Activated naive CD8-positive, alpha-beta T cell treated with anti-CD3 and anti-CD28 coated beads, Interleukin-2, amount 10 ng/mL, durations not matched to agents 7 days and 5 days (primary cell): ENCODE measurements around the gene ETV7. TPM values are rescaled to one million over a fixed set of nuclear protein-coding genes. Genes with fewer than 3 reads are reported as not detected.
A peak's percentile ranks its signal among the peaks of the same experiment; 100 is the strongest.
"Not testable (repeated sequence)": the region's sequence is repeated elsewhere in the genome, so short reads cannot be mapped to it uniquely, and the experiment has no call there.

Experiments used
- ATAC-seq: fragments of 150-1000 bp; cut with Tn5 transposase; one replicate; pipeline ENCODE4 v1.10.0; 2021; ENCODE audit warnings: low read depth, moderate library complexity
- POLR2A ChIA-PET: fragments of 350-600 bp; sonication (Branson Sonifier 250); formaldehyde crosslinking; loops from one replicate; lab custom pipeline; 2021; ENCODE audit warnings: antibody characterized with exemption; lab: Charles Lee
- DNase-seq: peaks from one replicate; pipeline ENCODE4 v3.0.0; 2021
- H3K27ac Mint-ChIP-seq: one replicate; pipeline ENCODE4 v1.8.0; 2022; ENCODE audit warnings: mild to moderate bottlenecking, mixed read lengths
- H3K27me3 Mint-ChIP-seq: one replicate; pipeline ENCODE4 v1.8.0; 2022; ENCODE audit warnings: mild to moderate bottlenecking, moderate library complexity, mixed read lengths
- H3K36me3 Mint-ChIP-seq: one replicate; pipeline ENCODE4 v1.8.0; 2021; ENCODE audit warnings: mild to moderate bottlenecking, mixed read lengths
- H3K4me1 Mint-ChIP-seq: one replicate; pipeline ENCODE4 v1.8.0; 2021; ENCODE audit warnings: mixed read lengths
- H3K4me3 Mint-ChIP-seq: one replicate; pipeline ENCODE4 v1.8.0; 2022; ENCODE audit warnings: mild to moderate bottlenecking, moderate library complexity, mixed read lengths
- H3K9me3 Mint-ChIP-seq: one replicate; pipeline ENCODE4 v1.8.0; 2021; ENCODE audit warnings: mixed read lengths
- total RNA-seq, 2 experiments: library from RNA; stranded (reverse); gene quantifications; one replicate each; pipeline ENCODE4 v1.2.3, GENCODE V29; 2021

Gene ETV7
- total RNA-seq, 2 experiments from 2014 or later = 8.7 to 9.8 TPM

- no peak overlapping the region for H3K4me3 Mint-ChIP-seq
- H3K4me1 Mint-ChIP-seq = peaks cover 2% of the 10 kb centered on the region
- POLR2A ChIA-PET = no interaction called here
- H3K36me3 Mint-ChIP-seq = peaks cover 2% of the 10 kb centered on the region
- H3K27ac Mint-ChIP-seq = no peak overlapping the region
- ATAC-seq (no peak), DNase-seq (no peak)
- peaks cover 4% of the 10 kb centered on the region for H3K9me3 Mint-ChIP-seq
- peaks cover 5% of the 10 kb centered on the region for H3K27me3 Mint-ChIP-seq
These were observed 26.3 kb upstream of the ETV7 start for GRCh38 chr6:36413489-36414480.

- ATAC-seq, H3K4me3 Mint-ChIP-seq, H3K9me3 Mint-ChIP-seq, H3K27ac Mint-ChIP-seq, H3K36me3 Mint-ChIP-seq, H3K4me1 Mint-ChIP-seq, DNase-seq, POLR2A ChIA-PET: not testable (repeated sequence)
- peaks cover 19% of the 10 kb centered on the region for H3K27me3 Mint-ChIP-seq
These were observed 22.2 kb upstream of the ETV7 start for GRCh38 chr6:36409718-36410117.

GRCh38 chr6:36404164-36404563 lies 16.7 kb upstream of the ETV7 start:
- H3K4me1 Mint-ChIP-seq = peaks cover 1% of the 10 kb centered on the region
- H3K27me3 Mint-ChIP-seq = peaks cover 30% of the 10 kb centered on the region
- H3K36me3 Mint-ChIP-seq = no peaks in the 10 kb centered on the region
- no peak for ATAC-seq
- POLR2A ChIA-PET = interaction anchor here (0.5 kb wide), 1 partner anchor 523 kb away, joined by 3 read pairs; no protein-coding TSS in a partner anchor
- no peak overlapping the region for H3K4me3 Mint-ChIP-seq
- no peak overlapping the region for H3K27ac Mint-ChIP-seq
- DNase-seq = no peak
- H3K9me3 Mint-ChIP-seq = no peaks in the 10 kb centered on the region

- Mint-ChIP-seq H3K4me3 (no peak overlapping the region), H3K36me3 (no peaks in the 10 kb centered on the region), H3K27ac (no peak overlapping the region)
These were observed 15.0 kb upstream of the ETV7 start for GRCh38 chr6:36402481-36402880.

GRCh38 chr6:36399970-36400369 lies 12.5 kb upstream of the ETV7 start:
- Mint-ChIP-seq H3K27me3 (peaks cover 17% of the 10 kb centered on the region), H3K27ac (no peak overlapping the region), H3K9me3 (no peaks in the 10 kb centered on the region), H3K4me1 (no peaks in the 10 kb centered on the region), H3K4me3 (no peak overlapping the region), H3K36me3 (no peaks in the 10 kb centered on the region)
- no peak for ATAC-seq
- POLR2A ChIA-PET = no interaction called here
- no peak for DNase-seq

More at GRCh38 chr6:36402481-36402880, 15.0 kb upstream of the ETV7 start:
- Mint-ChIP-seq H3K9me3 (no peaks in the 10 kb centered on the region), H3K27me3 (peaks cover 20% of the 10 kb centered on the region), H3K4me1 (no peaks in the 10 kb centered on the region)
- ATAC-seq (no peak), DNase-seq (no peak)
- POLR2A ChIA-PET = no interaction called here

GRCh38 chr6:36392621-36393020 lies 5.2 kb upstream of the ETV7 start:
- Mint-ChIP-seq H3K9me3 (no peaks in the 10 kb centered on the region), H3K4me1 (peaks cover 7% of the 10 kb centered on the region), H3K36me3 (no peaks in the 10 kb centered on the region), H3K27me3 (peaks cover 26% of the 10 kb centered on the region), H3K27ac (no peak overlapping the region), H3K4me3 (no peak overlapping the region)
- POLR2A ChIA-PET = no interaction called here
- ATAC-seq = no peak
- DNase-seq = no peak

GRCh38 chr6:36389353-36389752 lies 1.9 kb upstream of the ETV7 start:
- peaks cover 23% of the 10 kb centered on the region for H3K4me1 Mint-ChIP-seq
- H3K27me3 Mint-ChIP-seq = peaks cover 21% of the 10 kb centered on the region
- POLR2A ChIA-PET = no interaction called here
- peaks cover 9% of the 10 kb centered on the region for H3K36me3 Mint-ChIP-seq
- ATAC-seq (no peak), DNase-seq (no peak)
- no peaks in the 10 kb centered on the region for H3K9me3 Mint-ChIP-seq
- H3K27ac Mint-ChIP-seq = no peak overlapping the region
- H3K4me3 Mint-ChIP-seq = no peak overlapping the region

GRCh38 chr6:36386495-36387439 lies 702 bp downstream of the ETV7 start:
- POLR2A ChIA-PET = interaction anchor here (0.6 to 1.6 kb wide), 5 partner anchors 13 to 359 kb away, joined by 3 to 8 read pairs (median 4); partner anchors contain the start of genes KCTD20, MAPK14 and PXT1

GRCh38 chr6:36384095-36384494 lies 3.4 kb downstream of the ETV7 start:
- ATAC-seq (no peak), DNase-seq (no peak)
- no peak overlapping the region for H3K27ac Mint-ChIP-seq
- no peaks in the 10 kb centered on the region for H3K9me3 Mint-ChIP-seq
- H3K27me3 Mint-ChIP-seq = peaks cover 10% of the 10 kb centered on the region
- H3K4me3 Mint-ChIP-seq = no peak overlapping the region
- POLR2A ChIA-PET = no interaction called here
- H3K36me3 Mint-ChIP-seq = peaks cover 14% of the 10 kb centered on the region
- peaks cover 27% of the 10 kb centered on the region for H3K4me1 Mint-ChIP-seq

More at GRCh38 chr6:36386495-36387439, 702 bp downstream of the ETV7 start:
- DNase-seq (peak; percentile 51), ATAC-seq (peak; percentile 40)
- Mint-ChIP-seq H3K27me3 (peaks cover 14% of the 10 kb centered on the region), H3K9me3 (no peaks in the 10 kb centered on the region), H3K36me3 (peaks cover 14% of the 10 kb centered on the region), H3K4me3 (peak overlapping the region; percentile 94), H3K27ac (peak overlapping the region; percentile 85), H3K4me1 (peaks cover 27% of the 10 kb centered on the region)

- H3K36me3 Mint-ChIP-seq = peaks cover 14% of the 10 kb centered on the region
- ATAC-seq (no peak), DNase-seq (no peak)
- H3K4me1 Mint-ChIP-seq = peaks cover 27% of the 10 kb centered on the region
- no peaks in the 10 kb centered on the region for H3K9me3 Mint-ChIP-seq
- peaks cover 9% of the 10 kb centered on the region for H3K27me3 Mint-ChIP-seq
- POLR2A ChIA-PET = interaction anchor here (0.6 kb wide), 1 partner anchor 319 kb away, joined by 3 read pairs; no protein-coding TSS in a partner anchor
- H3K27ac Mint-ChIP-seq = no peak overlapping the region
- no peak overlapping the region for H3K4me3 Mint-ChIP-seq
These were observed 3.9 kb downstream of the ETV7 start for GRCh38 chr6:36383606-36384005.

- DNase-seq (no peak), ATAC-seq (no peak)
- H3K27ac Mint-ChIP-seq = no peak overlapping the region
- H3K4me1 Mint-ChIP-seq = peaks cover 21% of the 10 kb centered on the region
- POLR2A ChIA-PET = interaction anchor here (0.6 kb wide), 1 partner anchor 318 kb away, joined by 3 read pairs; no protein-coding TSS in a partner anchor
- H3K36me3 Mint-ChIP-seq = peaks cover 14% of the 10 kb centered on the region
- peaks cover 3% of the 10 kb centered on the region for H3K27me3 Mint-ChIP-seq
- no peaks in the 10 kb centered on the region for H3K9me3 Mint-ChIP-seq
- H3K4me3 Mint-ChIP-seq = no peak overlapping the region
These were observed 4.5 kb downstream of the ETV7 start for GRCh38 chr6:36382976-36383375.

GRCh38 chr6:36381502-36382389 lies 5.7 kb downstream of the ETV7 start:
- H3K4me1 Mint-ChIP-seq = peaks cover 18% of the 10 kb centered on the region
- DNase-seq = no peak
- ATAC-seq = no peak
- H3K27ac Mint-ChIP-seq = no peak overlapping the region
- H3K27me3 Mint-ChIP-seq = peaks cover 2% of the 10 kb centered on the region
- H3K9me3 Mint-ChIP-seq = no peaks in the 10 kb centered on the region
- peaks cover 14% of the 10 kb centered on the region for H3K36me3 Mint-ChIP-seq
- POLR2A ChIA-PET = no interaction called here
- H3K4me3 Mint-ChIP-seq = no peak overlapping the region
